ENCODE results near the gene GTF3C4. TPM values are rescaled to one million over a fixed set of nuclear protein-coding genes. Genes with fewer than 3 reads are reported as not detected.

Gene GTF3C4
- total and polyA plus RNA-seq, 4 donors: 2.5 to 12.1 (median 5.7) TPM

DNA sequence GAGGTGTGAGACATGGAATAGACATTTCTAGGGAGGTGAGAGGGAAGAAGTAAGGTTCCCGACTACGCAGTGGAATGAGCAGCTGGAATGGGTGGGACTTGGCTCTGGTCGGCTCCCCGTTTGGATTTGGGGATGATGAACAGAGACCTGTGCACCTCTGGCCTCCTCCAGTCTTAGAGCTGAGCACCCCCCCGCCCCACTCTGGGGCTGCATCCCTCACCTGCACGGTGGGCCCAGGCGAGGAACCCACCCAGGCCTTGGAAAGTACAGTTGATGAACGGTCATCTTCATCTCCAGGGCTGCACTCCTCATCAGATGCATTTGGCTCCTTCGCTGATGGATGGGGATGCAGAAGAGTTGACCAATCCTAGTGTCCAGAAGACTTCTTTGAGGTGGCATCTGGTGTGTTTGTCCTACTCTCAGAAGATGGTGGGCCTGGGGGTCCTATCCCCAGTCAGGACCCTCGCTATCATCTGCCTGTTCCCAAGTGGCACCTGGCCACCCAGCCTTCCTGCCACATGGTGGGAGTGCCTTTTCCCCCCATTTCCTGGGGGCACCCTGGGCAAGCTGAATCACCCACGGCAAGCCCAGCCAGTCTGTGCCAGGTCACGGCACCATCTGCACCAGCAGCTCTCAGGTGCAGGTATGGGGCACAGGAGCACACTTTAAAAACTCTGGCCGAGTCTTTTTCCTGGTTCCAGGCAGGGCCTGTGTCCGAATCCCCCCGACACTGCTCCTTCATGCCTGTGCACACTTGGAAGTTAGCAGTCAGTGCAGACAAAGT is 70.5 kb downstream of the GTF3C4 start:
- Histone ChIP-seq H3K4me1 (ENCODE audit: control insufficient read depth in 1 of 2, insufficient read depth in 2 of 2, low read length in 2 of 2) (no peaks in the 10 kb centered on the region), H3K27me3 (ENCODE audit: control insufficient read depth in 1 of 2, insufficient read depth in 2 of 2, low read length in 1 of 2) (no peaks in the 10 kb centered on the region), H3K36me3 (ENCODE audit: control insufficient read depth in 1 of 2, insufficient read depth in 2 of 2, low read length in 1 of 2) (no peaks in the 10 kb centered on the region), H3K27ac (ENCODE audit: low read depth in 1 of 2, low read length in 2 of 2) (no peak overlapping the region), H3K4me3 (ENCODE audit: low read length in 2 of 2) (no peak overlapping the region), H3K9me3 (ENCODE audit: control insufficient read depth, low read length) (no peaks in the 10 kb centered on the region)
- DNase-seq (peak in 1 of 2 donors; percentile 57), ATAC-seq (ENCODE audit: low FRiP score) (no peak)
- intact Hi-C loops (cut with DNase I): no loop called here
- 85 to 88% methylated on average over 15 of the region's 15 CpGs for WGBS, 2 donors

DNA sequence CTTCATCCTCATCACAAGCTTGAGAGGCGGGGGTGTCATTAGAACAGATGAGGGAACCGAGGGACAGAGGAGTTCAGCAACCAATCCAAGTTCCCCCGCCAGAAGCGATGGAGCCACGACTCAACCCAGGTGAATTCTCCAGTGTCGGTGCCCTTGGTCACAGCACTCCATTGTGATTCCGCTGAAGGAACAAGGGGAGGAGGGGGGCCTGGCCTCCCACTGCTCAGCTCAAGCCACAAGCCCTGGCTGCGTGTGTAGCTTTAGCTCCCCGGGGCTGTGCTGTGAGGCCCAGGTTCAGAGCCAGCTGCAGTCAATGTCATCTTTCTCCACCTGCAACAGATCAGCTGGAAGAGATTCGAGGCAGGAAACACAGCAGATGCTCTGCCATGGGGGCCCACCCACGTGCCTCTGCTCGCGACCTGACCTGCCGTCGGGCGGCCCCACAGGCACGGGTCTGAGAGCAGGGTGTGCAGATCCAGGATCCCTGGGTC is 72.6 kb downstream of the GTF3C4 start:
- peak; percentile 44 for ATAC-seq (ENCODE audit: low FRiP score)
- Histone ChIP-seq H3K27me3 (ENCODE audit: control insufficient read depth in 1 of 2, insufficient read depth in 2 of 2, low read length in 1 of 2) (no peaks in the 10 kb centered on the region), H3K4me1 (ENCODE audit: control insufficient read depth in 1 of 2, insufficient read depth in 2 of 2, low read length in 2 of 2) (no peaks in the 10 kb centered on the region), H3K27ac (ENCODE audit: low read depth in 1 of 2, low read length in 2 of 2) (no peak overlapping the region), H3K9me3 (ENCODE audit: control insufficient read depth, low read length) (no peaks in the 10 kb centered on the region), H3K36me3 (ENCODE audit: control insufficient read depth in 1 of 2, insufficient read depth in 2 of 2, low read length in 1 of 2) (no peaks in the 10 kb centered on the region), H3K4me3 (ENCODE audit: low read length in 2 of 2) (no peak overlapping the region)
- DNase-seq: peak in 1 of 2 donors; percentile 51
- intact Hi-C loops (cut with DNase I): no loop called here
- WGBS, 2 donors: 36 to 42% methylated on average over 16 to 17 of the region's 17 CpGs

DNA sequence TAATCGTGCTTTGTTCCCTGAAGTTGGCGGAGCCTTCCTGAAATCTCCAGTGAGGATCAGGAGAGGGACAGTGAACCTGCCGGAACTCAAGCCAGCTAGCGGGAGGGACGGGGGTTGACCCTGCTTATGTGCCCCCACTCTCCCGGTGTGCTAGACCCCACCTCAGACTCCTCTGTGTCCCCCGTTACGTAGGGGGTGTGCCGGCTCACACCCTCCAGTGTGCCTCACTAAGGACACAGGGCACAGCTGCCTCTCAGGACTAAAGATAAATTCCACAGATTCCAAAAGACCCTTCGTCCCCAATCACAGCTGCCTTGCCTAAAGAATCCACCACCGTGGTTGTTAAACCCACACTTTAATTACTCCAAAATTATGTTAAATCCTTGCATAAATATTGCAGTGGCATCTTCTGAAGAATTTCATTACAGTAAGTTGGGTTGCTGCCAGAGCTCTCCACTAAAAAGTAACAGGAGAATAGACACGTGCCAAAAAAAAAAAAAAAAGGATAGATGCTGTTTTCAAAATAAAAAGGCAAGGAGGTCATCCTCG is 73.7 kb downstream of the GTF3C4 start:
- 19 to 22% methylated on average over 13 of the region's 13 CpGs for WGBS, 2 donors

More for the DNA sequence above, 73.7 kb downstream of the GTF3C4 start:
- no peak overlapping the region for H3K4me3 ChIP-seq (ENCODE audit: low read length in 2 of 2)
- H3K9me3 ChIP-seq (ENCODE audit: control insufficient read depth, low read length): no peaks in the 10 kb centered on the region
- H3K36me3 ChIP-seq (ENCODE audit: control insufficient read depth in 1 of 2, insufficient read depth in 2 of 2, low read length in 1 of 2): no peaks in the 10 kb centered on the region
- no peaks in the 10 kb centered on the region for H3K27me3 ChIP-seq (ENCODE audit: control insufficient read depth in 1 of 2, insufficient read depth in 2 of 2, low read length in 1 of 2)
- no peak overlapping the region for H3K27ac ChIP-seq (ENCODE audit: low read depth in 1 of 2, low read length in 2 of 2)
- DNase-seq: peak in 1 of 2 donors; percentile 55
- intact Hi-C loops (cut with DNase I): no loop called here
- ATAC-seq (ENCODE audit: low FRiP score): no peak
- no peaks in the 10 kb centered on the region for H3K4me1 ChIP-seq (ENCODE audit: control insufficient read depth in 1 of 2, insufficient read depth in 2 of 2, low read length in 2 of 2)

Other genes with a start within 250 kb of the GTF3C4 start
- not detected for gene BARHL1, start 87.9 kb upstream of the GTF3C4 start, total RNA-seq
- gene BARHL1, start 87.9 kb upstream of the GTF3C4 start, polyA plus RNA-seq: not detected
- 10 to 100 TPM in 1 of 2 donors, 1 to 10 TPM in 1; 7.8 to 13.3 TPM for gene DDX31, start 481 bp upstream of the GTF3C4 start, total RNA-seq
- gene DDX31, start 481 bp upstream of the GTF3C4 start, polyA plus RNA-seq: 10 to 100 TPM in 1 of 2 donors, 1 to 10 TPM in 1; 2.8 to 14.1 TPM
- under 1 TPM; 0.71 to 0.72 TPM for gene AK8, start 207.8 kb downstream of the GTF3C4 start, total RNA-seq
- under 1 TPM in 1 of 2 donors, not detected in 1; 0.38 TPM for gene AK8, start 207.8 kb downstream of the GTF3C4 start, polyA plus RNA-seq
- 1 to 10 TPM; 2.3 to 5.5 TPM for gene SPACA9, start 208.4 kb downstream of the GTF3C4 start, total RNA-seq
- gene SPACA9, start 208.4 kb downstream of the GTF3C4 start, polyA plus RNA-seq: 1 to 10 TPM; 4.6 to 7.9 TPM